CD4-positive, alpha-beta T cell (primary cell): Measurements from ENCODE around the gene RAD51AP2. TPM values are rescaled to one million over a fixed set of nuclear protein-coding genes. Genes with fewer than 3 reads are reported as not detected.
"Not testable (repeated sequence)": the region's sequence is repeated elsewhere in the genome, so short reads cannot be mapped to it uniquely, and the experiment has no call there.

ENCODE experiments used
- ATAC-seq: fragments of 200-7000 bp; cut with Tn5 transposase; one replicate; pipeline ENCODE4 v1.10.0; 2022; ENCODE audit warnings: mild to moderate bottlenecking; ENCODE audit not compliant: poor library complexity
- CTCF ChIA-PET: fragments of 350-600 bp; sonication (Branson Sonifier 250); formaldehyde crosslinking; loops from one replicate; lab custom pipeline; 2021; ENCODE audit warnings: antibody characterized with exemption, inconsistent platforms; lab: Charles Lee
- POLR2A ChIA-PET: fragments of 350-600 bp; sonication (Branson Sonifier 250); formaldehyde crosslinking; loops from one replicate; lab custom pipeline; 2021; ENCODE audit warnings: antibody characterized with exemption, inconsistent platforms; lab: Charles Lee
- DNase-seq, 14 experiments: peaks; one replicate each; pipeline ENCODE4 v3.0.0-alpha.2; 2013 to 2020; ENCODE audit warnings: mixed read lengths in 2 of 14
- H3K27ac ChIP-seq, 2 donors: one replicate each; pipeline versions ENCODE4 v1.5.1 to v1.7.0; 2013; ENCODE audit warnings: low read length in 2 of 2, low read depth in 1 of 2, mild to moderate bottlenecking in 1 of 2
- H3K27me3 ChIP-seq, 2 experiments: 1 replicate in 1 of 2; 2 replicates in 1 of 2; pipeline versions ENCODE4 v1.6.1 to v1.7.0; 2013; ENCODE audit warnings: low read length in 2 of 2, control low read depth in 1 of 2, mild to moderate bottlenecking in 1 of 2, moderate library complexity in 1 of 2; ENCODE audit not compliant: insufficient read depth in 2 of 2, control insufficient read depth in 1 of 2
- H3K36me3 ChIP-seq: one replicate; pipeline ENCODE4 v1.6.1; 2013; ENCODE audit warnings: low read length, control low read depth; ENCODE audit not compliant: insufficient read depth
- H3K4me1 ChIP-seq: one replicate; pipeline ENCODE4 v1.6.1; 2013; ENCODE audit warnings: low read length, control low read depth; ENCODE audit not compliant: insufficient read depth
- H3K4me3 ChIP-seq: one replicate; pipeline ENCODE4 v1.5.1; 2013; ENCODE audit warnings: mild to moderate bottlenecking, low read length, moderate library complexity
- H3K9me3 ChIP-seq, 2 experiments: 1 replicate in 1 of 2; 2 replicates in 1 of 2; pipeline versions ENCODE4 v1.6.1 to v1.7.0; 2013; ENCODE audit warnings: low read length in 2 of 2, mild to moderate bottlenecking in 2 of 2, control low read depth in 1 of 2, moderate library complexity in 1 of 2; ENCODE audit not compliant: control insufficient read depth in 1 of 2, insufficient read depth in 1 of 2
- H3K27ac Mint-ChIP-seq: one replicate; pipeline ENCODE4 v1.8.0; 2020; ENCODE audit warnings: mixed read lengths
- H3K27me3 Mint-ChIP-seq: one replicate; pipeline ENCODE4 v1.8.0; 2021; ENCODE audit warnings: mixed read lengths
- H3K36me3 Mint-ChIP-seq: one replicate; pipeline ENCODE4 v1.8.0; 2021; ENCODE audit warnings: low read depth, mixed read lengths
- H3K4me1 Mint-ChIP-seq: one replicate; pipeline ENCODE4 v1.8.0; 2021; ENCODE audit warnings: low read depth, mixed read lengths
- H3K4me3 Mint-ChIP-seq: one replicate; pipeline ENCODE4 v1.8.0; 2020; ENCODE audit warnings: mild to moderate bottlenecking, mixed read lengths
- H3K9me3 Mint-ChIP-seq: one replicate; pipeline ENCODE4 v1.8.0; 2020; ENCODE audit warnings: mixed read lengths
- CTCF ChIP-seq: fragments of 200-600 bp; IDR thresholded peaks from one replicate; pipeline ENCODE4 v1.8.0; 2022; ENCODE audit warnings: antibody characterized with exemption, mild to moderate bottlenecking
- intact Hi-C, 2 experiments: fragments of 100-400 bp; cut with DNase I in 1 of 2; cut with micrococcal nuclease in 1 of 2; formaldehyde crosslinking; loops; one replicate each; pipeline versions ENCODE4 v1.15.1 to v1.9.0; 2023 to 2025; cut with DNase I, micrococcal nuclease
- total RNA-seq, 174 experiments: library from RNA in 2 of 174; stranded (reverse) in 2 of 174; gene quantifications; one replicate each; pipeline ENCODE4 v1.2.3 and lab custom pipeline; 2021 to 2026

Gene RAD51AP2
- total RNA-seq, 2 experiments from 2014 or later, result not detected

GRCh38 chr2:17497718-17498117 is 20.5 kb downstream of the RAD51AP2 start:
- no peaks in the 10 kb centered on the region for H3K4me1 Mint-ChIP-seq
- H3K27ac Mint-ChIP-seq, result no peak overlapping the region

GRCh38 chr2:17495590-17495989 is 22.6 kb downstream of the RAD51AP2 start:
- Mint-ChIP-seq H3K27ac (no peak overlapping the region), H3K9me3 (no peaks in the 10 kb centered on the region), H3K4me1 (no peaks in the 10 kb centered on the region), H3K36me3 (no peaks in the 10 kb centered on the region), H3K4me3 (no peak overlapping the region), H3K27me3 (no peaks in the 10 kb centered on the region)
- no peak for TF ChIP-seq CTCF
- CTCF ChIA-PET, result no interaction called here
- no peaks in the 10 kb centered on the region for H3K4me1 ChIP-seq
- H3K4me3 ChIP-seq, result no peak overlapping the region
- H3K36me3 ChIP-seq, result no peaks in the 10 kb centered on the region
- intact Hi-C loops, result no loop called here
- H3K27ac ChIP-seq, result no peak overlapping the region
- POLR2A ChIA-PET, result no interaction called here
- ATAC-seq (no peak), DNase-seq (no peak)
- no peaks in the 10 kb centered on the region for H3K9me3 ChIP-seq
- no peaks in the 10 kb centered on the region for H3K27me3 ChIP-seq

More at GRCh38 chr2:17497718-17498117, 20.5 kb downstream of the RAD51AP2 start:
- DNase-seq (no peak), ATAC-seq (no peak)
- intact Hi-C loops, result no loop called here
- no peak for TF ChIP-seq CTCF
- no peaks in the 10 kb centered on the region for H3K36me3 Mint-ChIP-seq
- Histone ChIP-seq H3K4me1 (no peaks in the 10 kb centered on the region), H3K36me3 (no peaks in the 10 kb centered on the region), H3K27ac (no peak overlapping the region), H3K27me3 (no peaks in the 10 kb centered on the region), H3K4me3 (no peak overlapping the region), H3K9me3 (no peaks in the 10 kb centered on the region)
- CTCF ChIA-PET, result no interaction called here
- H3K27me3 Mint-ChIP-seq, result no peaks in the 10 kb centered on the region
- no peak overlapping the region for H3K4me3 Mint-ChIP-seq
- H3K9me3 Mint-ChIP-seq, result no peaks in the 10 kb centered on the region
- POLR2A ChIA-PET, result no interaction called here

DNA sequence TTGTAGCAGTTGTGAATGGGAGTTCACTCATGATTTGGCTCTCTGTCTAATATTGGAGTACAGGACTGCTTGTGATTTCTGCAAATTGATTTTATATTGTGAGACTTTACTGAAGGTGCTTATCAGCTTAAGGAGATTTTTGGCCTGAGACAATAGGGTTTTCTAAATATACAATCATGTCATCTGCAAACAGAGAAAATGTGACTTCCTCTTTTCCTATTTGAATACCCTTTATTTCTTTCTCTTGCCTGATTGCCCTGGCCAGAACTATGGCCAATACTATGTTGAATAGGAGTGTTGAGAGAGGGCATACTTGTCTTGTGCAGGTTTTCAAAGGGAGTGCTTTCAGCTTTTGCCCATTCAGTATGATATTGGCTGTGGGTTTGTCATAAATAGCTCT is 28.1 kb downstream of the RAD51AP2 start:
- POLR2A ChIA-PET, H3K4me1 ChIP-seq, DNase-seq, H3K27me3 ChIP-seq, H3K27ac ChIP-seq, H3K4me3 ChIP-seq, CTCF ChIA-PET, H3K9me3 ChIP-seq, intact Hi-C loops, H3K36me3 ChIP-seq, H3K9me3 Mint-ChIP-seq, H3K4me3 Mint-ChIP-seq, H3K27me3 Mint-ChIP-seq, H3K27ac Mint-ChIP-seq, H3K4me1 Mint-ChIP-seq, ATAC-seq, H3K36me3 Mint-ChIP-seq: not testable (repeated sequence)

GRCh38 chr2:17488610-17489009 is 29.6 kb downstream of the RAD51AP2 start:
- intact Hi-C loops, H3K27ac Mint-ChIP-seq, H3K4me3 ChIP-seq, H3K27ac ChIP-seq, H3K4me3 Mint-ChIP-seq, H3K36me3 Mint-ChIP-seq, POLR2A ChIA-PET, H3K27me3 ChIP-seq, H3K36me3 ChIP-seq, H3K4me1 Mint-ChIP-seq, H3K27me3 Mint-ChIP-seq, H3K9me3 Mint-ChIP-seq, DNase-seq, H3K4me1 ChIP-seq, CTCF ChIA-PET, H3K9me3 ChIP-seq, ATAC-seq: not testable (repeated sequence)
